ENCODE measurements around the gene AMPD3. TPM values are rescaled to one million over a fixed set of nuclear protein-coding genes. Genes with fewer than 3 reads are reported as not detected.

AMPD3 gene
- total RNA-seq, 2 donors from 2014 or later, result 2.8 to 5.3 TPM

GRCh38 chr11:10473371-10473770, 18.3 kb downstream of the AMPD3 start:
- DNase-seq (ENCODE audit: low spot score), result no peak
- no peaks in the 10 kb centered on the region for H3K9me3 ChIP-seq
- H3K27ac ChIP-seq, result no peak overlapping the region
- TF ChIP-seq, protein P1, sequence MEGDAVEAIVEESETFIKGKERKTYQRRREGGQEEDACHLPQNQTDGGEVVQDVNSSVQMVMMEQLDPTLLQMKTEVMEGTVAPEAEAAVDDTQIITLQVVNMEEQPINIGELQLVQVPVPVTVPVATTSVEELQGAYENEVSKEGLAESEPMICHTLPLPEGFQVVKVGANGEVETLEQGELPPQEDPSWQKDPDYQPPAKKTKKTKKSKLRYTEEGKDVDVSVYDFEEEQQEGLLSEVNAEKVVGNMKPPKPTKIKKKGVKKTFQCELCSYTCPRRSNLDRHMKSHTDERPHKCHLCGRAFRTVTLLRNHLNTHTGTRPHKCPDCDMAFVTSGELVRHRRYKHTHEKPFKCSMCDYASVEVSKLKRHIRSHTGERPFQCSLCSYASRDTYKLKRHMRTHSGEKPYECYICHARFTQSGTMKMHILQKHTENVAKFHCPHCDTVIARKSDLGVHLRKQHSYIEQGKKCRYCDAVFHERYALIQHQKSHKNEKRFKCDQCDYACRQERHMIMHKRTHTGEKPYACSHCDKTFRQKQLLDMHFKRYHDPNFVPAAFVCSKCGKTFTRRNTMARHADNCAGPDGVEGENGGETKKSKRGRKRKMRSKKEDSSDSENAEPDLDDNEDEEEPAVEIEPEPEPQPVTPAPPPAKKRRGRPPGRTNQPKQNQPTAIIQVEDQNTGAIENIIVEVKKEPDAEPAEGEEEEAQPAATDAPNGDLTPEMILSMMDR (IDR thresholded peaks at IDR 0.05), result no peak
- no peaks in the 10 kb centered on the region for H3K27me3 ChIP-seq
- no peaks in the 10 kb centered on the region for H3K36me3 ChIP-seq
- no peak overlapping the region for H3K4me3 ChIP-seq
- H3K4me1 ChIP-seq, result peaks cover 0 to 1% of the 10 kb centered on the region in 2 donors

DNA sequence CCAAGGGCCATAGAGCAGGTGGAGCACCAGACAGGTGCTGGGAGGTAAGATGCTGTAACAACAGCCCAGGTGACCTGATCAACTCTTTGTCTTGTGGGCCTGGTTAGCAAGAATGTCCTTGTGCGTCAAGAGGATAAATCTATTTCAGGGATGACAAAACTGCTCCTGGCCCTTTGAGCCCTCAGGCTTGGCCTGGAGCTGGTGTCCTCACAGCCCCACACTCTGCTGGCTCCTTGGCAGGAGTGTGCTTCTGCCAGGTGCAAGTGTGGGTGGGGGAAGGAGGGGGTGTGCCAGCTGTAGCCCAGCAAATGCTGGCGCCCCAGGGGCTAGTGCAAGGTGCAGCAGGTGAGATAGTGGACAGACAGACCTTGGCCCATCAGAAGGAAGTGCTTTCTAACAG, 19.5 kb downstream of the AMPD3 start:
- no peak for DNase-seq (ENCODE audit: low spot score)
- no peak overlapping the region for H3K4me3 ChIP-seq
- no peaks in the 10 kb centered on the region for H3K36me3 ChIP-seq
- no peaks in the 10 kb centered on the region for H3K9me3 ChIP-seq
- peaks cover 0 to 6% of the 10 kb centered on the region in 2 donors for H3K4me1 ChIP-seq
- TF ChIP-seq, protein P1 (IDR thresholded peaks at IDR 0.05), result no peak
- H3K27ac ChIP-seq, result no peak overlapping the region
- H3K27me3 ChIP-seq, result no peaks in the 10 kb centered on the region

DNA sequence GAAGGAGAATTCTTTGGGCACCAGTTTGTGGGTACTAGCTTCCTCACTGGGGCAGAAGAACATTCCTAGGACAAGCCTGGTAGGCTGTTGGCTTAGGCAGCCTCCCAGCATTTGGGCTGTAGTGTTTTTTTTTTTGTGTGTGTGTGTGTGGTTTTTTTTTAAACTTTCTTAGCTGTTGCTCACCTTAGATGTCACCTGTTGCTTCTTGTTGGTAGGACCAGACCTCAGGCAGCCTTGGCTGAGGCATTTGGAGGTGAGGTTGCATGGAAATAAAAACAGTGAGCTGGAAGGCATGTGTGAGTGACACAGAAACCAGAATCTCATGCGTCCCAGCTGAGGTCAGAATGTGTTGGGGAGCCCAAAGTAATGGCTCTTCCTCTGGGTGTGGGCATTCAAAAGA, 21.3 kb downstream of the AMPD3 start:
- H3K4me3 ChIP-seq, result no peak overlapping the region
- no peaks in the 10 kb centered on the region for H3K27me3 ChIP-seq
- H3K36me3 ChIP-seq, result no peaks in the 10 kb centered on the region
- peaks cover 0 to 6% of the 10 kb centered on the region in 2 donors for H3K4me1 ChIP-seq
- no peaks in the 10 kb centered on the region for H3K9me3 ChIP-seq
- no peak for DNase-seq (ENCODE audit: low spot score)
- TF ChIP-seq, protein P1 (IDR thresholded peaks at IDR 0.05), result no peak
- H3K27ac ChIP-seq, result no peak overlapping the region

DNA sequence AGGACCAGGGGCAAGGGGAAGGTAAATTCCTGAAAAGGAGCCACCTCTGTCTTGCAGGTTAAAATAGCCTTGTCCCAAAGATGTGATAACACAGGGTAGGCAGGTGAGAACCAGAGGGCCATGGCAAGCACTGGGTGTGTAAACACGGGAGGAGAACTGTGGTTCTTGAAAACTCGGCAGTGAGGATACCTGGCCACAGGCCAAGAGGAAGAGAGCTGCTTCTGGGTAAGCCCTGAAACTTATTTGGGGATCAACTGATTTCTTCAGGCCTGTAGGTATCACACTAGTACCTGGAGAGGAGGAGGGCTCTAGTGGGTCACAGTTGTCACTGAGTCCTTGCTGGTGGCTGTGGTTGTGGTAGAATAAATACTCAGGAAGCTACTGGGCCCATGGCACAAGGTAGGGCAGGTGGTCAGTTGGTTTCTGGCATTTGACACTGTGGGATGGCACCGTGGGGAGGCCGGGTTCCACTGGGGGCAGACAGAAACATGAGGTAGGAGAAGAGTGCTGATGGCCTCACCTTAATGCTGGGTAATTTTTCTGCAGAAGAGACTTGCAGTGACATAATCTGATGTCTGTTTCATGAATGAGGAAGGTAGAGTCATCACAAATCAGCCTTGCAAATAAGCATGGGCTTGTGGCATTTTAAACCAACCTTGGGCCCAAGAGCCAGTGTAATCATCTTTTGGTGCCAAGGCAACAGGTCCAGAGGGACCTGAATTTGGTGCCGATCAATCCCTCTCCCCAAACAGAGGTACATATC, 22.0 kb downstream of the AMPD3 start:
- Histone ChIP-seq H3K27me3 (no peaks in the 10 kb centered on the region), H3K36me3 (no peaks in the 10 kb centered on the region), H3K4me3 (no peak overlapping the region), H3K9me3 (no peaks in the 10 kb centered on the region), H3K27ac (no peak overlapping the region), H3K4me1 (peaks cover 0 to 6% of the 10 kb centered on the region in 2 donors)
- TF ChIP-seq, protein P1 (IDR thresholded peaks at IDR 0.05), result no peak
- no peak for DNase-seq (ENCODE audit: low spot score)

DNA sequence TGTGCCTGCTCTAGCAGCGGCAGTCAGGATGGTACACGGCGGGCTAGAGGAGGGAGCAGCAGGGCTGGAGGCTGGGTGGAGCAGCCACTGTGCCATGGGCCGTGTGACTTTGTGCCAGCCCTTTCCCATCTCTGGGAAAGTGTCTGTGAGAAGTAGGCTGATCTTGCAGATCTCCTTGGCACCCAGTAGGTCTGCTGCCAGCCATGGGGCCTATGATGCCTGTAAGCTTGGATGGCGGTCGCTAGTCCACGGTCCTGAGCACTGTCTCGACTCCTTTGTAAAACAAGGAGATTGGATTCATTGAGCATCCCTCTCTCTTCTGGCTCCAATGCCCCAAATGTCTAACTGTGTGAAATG, 22.6 kb downstream of the AMPD3 start:
- no peaks in the 10 kb centered on the region for H3K36me3 ChIP-seq
- H3K9me3 ChIP-seq, result no peaks in the 10 kb centered on the region
- no peaks in the 10 kb centered on the region for H3K27me3 ChIP-seq
- DNase-seq (ENCODE audit: low spot score), result no peak
- no peak overlapping the region for H3K4me3 ChIP-seq
- TF ChIP-seq, protein P1 (IDR thresholded peaks at IDR 0.05), result no peak
- no peak overlapping the region for H3K27ac ChIP-seq
- H3K4me1 ChIP-seq, result peaks cover 0 to 6% of the 10 kb centered on the region in 2 donors

- Histone ChIP-seq H3K27me3 (no peaks in the 10 kb centered on the region), H3K4me1 (peaks cover 0 to 6% of the 10 kb centered on the region in 2 donors), H3K4me3 (no peak overlapping the region), H3K27ac (no peak overlapping the region), H3K36me3 (no peaks in the 10 kb centered on the region), H3K9me3 (no peaks in the 10 kb centered on the region)
- TF ChIP-seq, protein P1 (IDR thresholded peaks at IDR 0.05), result no peak
- DNase-seq (ENCODE audit: low spot score), result no peak
These were observed 23.0 kb downstream of the AMPD3 start for GRCh38 chr11:10478066-10478465.

Data from right atrium auricular region (tissue), 2 donors.